SH-SY5Y (cell line): ENCODE data around the gene PDE4DIP.
"Not testable (repeated sequence)": the region's sequence is repeated elsewhere in the genome, so short reads cannot be mapped to it uniquely, and the experiment has no call there.

Experiments used
- GATA2 ChIP-seq: IDR thresholded peaks from 2 replicates; pipeline ENCODE4 v1.6.1; 2011; ENCODE audit warnings: mild to moderate bottlenecking, low read depth, low read length
- GATA3 ChIP-seq: IDR thresholded peaks from 2 replicates; pipeline ENCODE4 v1.6.1; 2011; ENCODE audit warnings: low read depth, mild to moderate bottlenecking, low read length, moderate library complexity

PDE4DIP gene

GRCh38 chr1:148844220-148844619 is at the start of gene PDE4DIP:
Gene PDE4DIP, plus strand, starts transcription at chr1:148844428. Its CDS starts 347 bp downstream, at chr1:148844775.
- TF ChIP-seq GATA2, GATA3: not testable (repeated sequence)
